HCT116 (cell line): Measurements from ENCODE around the gene MAPK14.

ENCODE experiments used
- CTCF ChIP-seq, 3 experiments: fragments of 200-600 bp in 1 of 3; sonication (generic) in 1 of 3; IDR thresholded peaks in 2 of 3; conservative IDR thresholded peaks in 1 of 3; 2 replicates each; pipeline ENCODE4 v1.5.1; 2012 to 2017; ENCODE audit warnings: low read depth in 2 of 3, low read length in 2 of 3, antibody characterized with exemption in 1 of 3, borderline replicate concordance in 1 of 3, control low read depth in 1 of 3, mild to moderate bottlenecking in 1 of 3, mixed read lengths in 1 of 3, mixed run types in 1 of 3, moderate library complexity in 1 of 3; ENCODE audit not compliant: insufficient read depth in 1 of 3
- EZH2 ChIP-seq: fragments of 200-600 bp; sonication (generic); IDR thresholded peaks from 2 replicates; pipeline ENCODE4 v1.6.1; 2017; ENCODE audit warnings: antibody characterized with exemption, mixed run types
- JUND ChIP-seq: IDR thresholded peaks from 2 replicates; pipeline ENCODE4 v1.6.1; 2012
- MAX ChIP-seq: IDR thresholded peaks from 2 replicates; pipeline ENCODE4 v1.6.1; 2012
- POLR2A ChIP-seq: IDR thresholded peaks from 2 replicates; pipeline ENCODE4 v1.7.0; 2011; ENCODE audit warnings: borderline replicate concordance; ENCODE audit not compliant: insufficient read depth, insufficient read length; ENCODE audit errors: extremely low read depth
- POLR2AphosphoS5 ChIP-seq: IDR thresholded peaks from 2 replicates; pipeline ENCODE4 v1.6.1; 2011; ENCODE audit warnings: mild to moderate bottlenecking, low read depth, low read length, moderate library complexity
- REST ChIP-seq: IDR thresholded peaks from 2 replicates; pipeline ENCODE4 v1.6.1; 2012; ENCODE audit warnings: low read depth
- TCF7L2 ChIP-seq: IDR thresholded peaks from 2 replicates; pipeline ENCODE4 v1.7.0; 2011; ENCODE audit warnings: borderline replicate concordance, inconsistent platforms; ENCODE audit not compliant: insufficient read depth, insufficient read length; ENCODE audit errors: extremely low read depth
- YY1 ChIP-seq: IDR thresholded peaks from 2 replicates; pipeline ENCODE4 v1.6.1; 2011; ENCODE audit warnings: low read length, low read depth, moderate library complexity, mild to moderate bottlenecking; ENCODE audit not compliant: insufficient replicate concordance; ENCODE audit errors: extremely low read depth
- ZFX ChIP-seq: fragments of 450-650 bp; IDR thresholded peaks from 2 replicates; pipeline ENCODE4 v1.6.1; 2017
- TF ChIP-seq, protein P1 (sequence below): IDR thresholded peaks from 2 replicates; pipeline ENCODE4 v1.6.1; 2012

GRCh38 chr6:36040958-36041357, 13.3 kb downstream of the MAPK14 start:
- TF ChIP-seq JUND, result no peak
- no peak for TF ChIP-seq POLR2A
- TF ChIP-seq EZH2, result no peak
- TF ChIP-seq CTCF (IDR thresholded peaks at IDR 0.05 in 2 of 3, conservative IDR thresholded peaks at IDR 0.05 in 1 of 3; ENCODE audit: borderline replicate concordance in 1 of 3, insufficient read depth in 1 of 3, low read depth in 2 of 3, low read length in 2 of 3), result no peak
- TF ChIP-seq POLR2AphosphoS5, result no peak
- TF ChIP-seq REST, result no peak
- TF ChIP-seq ZFX, result no peak
- no peak for TF ChIP-seq MAX
- TF ChIP-seq YY1, result no peak
- TF ChIP-seq TCF7L2, result no peak
- TF ChIP-seq, protein P1, sequence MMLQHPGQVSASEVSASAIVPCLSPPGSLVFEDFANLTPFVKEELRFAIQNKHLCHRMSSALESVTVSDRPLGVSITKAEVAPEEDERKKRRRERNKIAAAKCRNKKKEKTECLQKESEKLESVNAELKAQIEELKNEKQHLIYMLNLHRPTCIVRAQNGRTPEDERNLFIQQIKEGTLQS, result no peak
